HepG2 (cell line): ENCODE data around the gene KCNH8. TPM values are rescaled to one million over a fixed set of nuclear protein-coding genes. Genes with fewer than 3 reads are reported as not detected.

Experiments
- ATAC-seq: fragments of 200-7000 bp; cut with Tn5 transposase; 3 replicates; pipeline ENCODE4 v1.9.1; 2020; ENCODE audit warnings: mild to moderate bottlenecking, moderate library complexity
- BruUV-seq: library from RNA; stranded (reverse); fragments of 400-500 nt; replicated peaks from 2 replicates; lab custom pipeline; 2021; lab: Mats Ljungman, UMichigan
- CTCF ChIA-PET: fragments of 300-600 bp; formaldehyde crosslinking; extraction: SDS; loops from one replicate; lab custom pipeline; 2021; ENCODE audit warnings: low total read pairs, inconsistent platforms, low intra/inter-chr PET ratio; lab: Yijun Ruan, JAX
- POLR2A ChIA-PET: fragments of 350-600 bp; sonication (Branson Sonifier 250); formaldehyde crosslinking; loops from one replicate; lab custom pipeline; 2020; ENCODE audit warnings: antibody characterized with exemption, inconsistent platforms; lab: Yijun Ruan, JAX
- DNase-seq: peaks from one replicate; pipeline ENCODE4 v3.0.0-alpha.2; 2015; ENCODE audit warnings: low spot score
- FAIRE-seq: peaks from 3 replicates; lab custom pipeline; 2011; peaks lifted over from hg19 to GRCh38; lab: Jason Lieb, UNC
- H2AFZ ChIP-seq: one replicate; pipeline ENCODE4 v1.6.1; 2011; ENCODE audit warnings: low read length, inconsistent platforms
- H3K27ac ChIP-seq: fragments of 300-600 bp; 3 replicates; pipeline ENCODE4 v1.8.0; 2011; ENCODE audit warnings: mixed run types, mild to moderate bottlenecking, mixed read lengths, low read length, inconsistent platforms; ENCODE audit not compliant: insufficient read depth; ENCODE audit errors: extremely low read length
- H3K27me3 ChIP-seq, 2 experiments: fragments of 200-600 bp in 1 of 2; 2 replicates in 1 of 2; 3 replicates in 1 of 2; pipeline versions ENCODE4 v1.6.0 to v1.8.0; 2011; ENCODE audit warnings: low read length in 2 of 2, mild to moderate bottlenecking in 2 of 2, moderate library complexity in 2 of 2, inconsistent platforms in 1 of 2; ENCODE audit not compliant: insufficient read depth in 2 of 2, control insufficient read depth in 1 of 2
- H3K36me3 ChIP-seq, 2 experiments: fragments of 200-600 bp in 1 of 2; replicated peaks in 1 of 2; 2 replicates in 1 of 2; 3 replicates in 1 of 2; pipeline versions ENCODE4 v1.5.1 to v1.8.0; 2011; ENCODE audit warnings: low read length in 2 of 2, inconsistent platforms in 1 of 2; ENCODE audit not compliant: insufficient read depth in 2 of 2, control insufficient read depth in 1 of 2
- H3K4me1 ChIP-seq: 2 replicates; pipeline ENCODE4 v1.5.1; 2012; ENCODE audit warnings: low read length, inconsistent platforms; ENCODE audit not compliant: insufficient read depth
- H3K4me2 ChIP-seq: 2 replicates; pipeline ENCODE4 v1.6.0; 2011; ENCODE audit warnings: low read depth, low read length, inconsistent platforms
- H3K4me3 ChIP-seq, 3 experiments: fragments of 200-600 bp in 1 of 3; sonication (generic), shearing (Covaris generic) in 1 of 3; replicated peaks in 1 of 3; 2 replicates each; pipeline ENCODE4 v1.5.1; 2011 to 2016; ENCODE audit warnings: low read length in 3 of 3, inconsistent platforms in 2 of 3, low read depth in 2 of 3, mild to moderate bottlenecking in 2 of 3, control low read depth in 1 of 3, mixed read lengths in 1 of 3; ENCODE audit not compliant: insufficient read depth in 1 of 3
- H3K79me2 ChIP-seq: one replicate; pipeline ENCODE4 v1.6.1; 2011; ENCODE audit warnings: low read length, inconsistent platforms; ENCODE audit not compliant: insufficient read depth
- H3K9ac ChIP-seq: 2 replicates; pipeline ENCODE4 v1.6.0; 2011; ENCODE audit warnings: mild to moderate bottlenecking, low read depth, low read length, inconsistent platforms; ENCODE audit not compliant: insufficient read depth
- H3K9me3 ChIP-seq: 2 replicates; pipeline ENCODE4 v1.5.1; 2012; ENCODE audit warnings: mild to moderate bottlenecking, low read length
- H4K20me1 ChIP-seq: 2 replicates; pipeline ENCODE4 v1.6.0; 2011; ENCODE audit warnings: inconsistent platforms, mild to moderate bottlenecking, low read length, moderate library complexity; ENCODE audit not compliant: insufficient read depth
- AGO1 ChIP-seq: fragments of 200-400 bp; formaldehyde crosslinking; IDR thresholded peaks from 2 replicates; pipeline ENCODE4 v1.6.1; 2017; ENCODE audit warnings: mild to moderate bottlenecking, low read depth, low read length, moderate library complexity; ENCODE audit not compliant: poor library complexity, severe bottlenecking
- ARID4A ChIP-seq: sonication (generic); formaldehyde crosslinking; IDR thresholded peaks from 2 replicates; pipeline ENCODE4 v1.5.0; 2020; ENCODE audit warnings: mild to moderate bottlenecking, missing genetic modification reagents, borderline replicate concordance
- CCAR2 ChIP-seq: fragments of 200-400 bp; formaldehyde crosslinking; optimal IDR thresholded peaks from 2 replicates; pipeline ENCODE3; 2018; ENCODE audit warnings: low read depth, mild to moderate bottlenecking, low read length, moderate library complexity
- CCDC6 ChIP-seq: sonication (generic); formaldehyde crosslinking; IDR thresholded peaks from 2 replicates; pipeline ENCODE4 v1.8.1; 2022; ENCODE audit warnings: mild to moderate bottlenecking, missing genetic modification reagents, moderate library complexity
- IKZF1 ChIP-seq: fragments of 450-650 bp; IDR thresholded peaks from 2 replicates; pipeline ENCODE4 v1.7.1; 2016
- PLSCR1 ChIP-seq: sonication (generic); formaldehyde crosslinking; IDR thresholded peaks from 2 replicates; pipeline ENCODE4 v1.5.0; 2020; ENCODE audit warnings: missing genetic modification reagents, mild to moderate bottlenecking, borderline replicate concordance
- SP1 ChIP-seq, 2 experiments: fragments of 450-650 bp in 1 of 2; sonication (generic) in 1 of 2; formaldehyde crosslinking in 1 of 2; IDR thresholded peaks; 2 replicates each; pipeline versions ENCODE4 v1.4.0 to v1.6.1; 2016 to 2020; ENCODE audit warnings: missing genetic modification reagents in 1 of 2
- SRSF9 ChIP-seq: fragments of 200-400 bp; formaldehyde crosslinking; IDR thresholded peaks from 2 replicates; pipeline ENCODE4 v1.6.1; 2018; ENCODE audit warnings: borderline replicate concordance, mild to moderate bottlenecking, low read depth, low read length; ENCODE audit not compliant: insufficient read depth, poor library complexity, severe bottlenecking
- ZMYM4 ChIP-seq: sonication (generic); formaldehyde crosslinking; IDR thresholded peaks from 2 replicates; pipeline ENCODE4 v1.8.1; 2023; ENCODE audit warnings: mild to moderate bottlenecking, missing genetic modification reagents
- ZNF567 ChIP-seq: sonication (generic); formaldehyde crosslinking; IDR thresholded peaks from 2 replicates; pipeline ENCODE4 v1.8.1; 2023; ENCODE audit warnings: mild to moderate bottlenecking, missing genetic modification reagents, borderline replicate concordance
- WGBS: methylation state at CpG from one replicate; pipeline ENCODE4 v1.1.6; 2017; ENCODE audit warnings: low lambda C conversion rate; 5-methylcytosine and 5-hydroxymethylcytosine counted together
- in situ Hi-C: cut with HindIII; loops from 2 replicates; pipeline ENCODE4 v1.10.0; 2017; ENCODE audit warnings: low pct_unique_long_range_greater_than_20kb; ENCODE audit not compliant: extremely low pct_ligation_motif_present
- intact Hi-C: fragments of 100-400 bp; cut with micrococcal nuclease; formaldehyde crosslinking; loops from one replicate; pipeline ENCODE4 v1.10.0; 2022; ENCODE audit not compliant: unreplicated experiment
- polyA plus RNA-seq, 8 experiments: library from polyadenylated mRNA; depleted of rRNA in 3 of 8; stranded (reverse) in 7 of 8; unstranded in 1 of 8; fragments of >200 nt; fragmentation: Illumina TruSeq in 4 of 8; extraction: Trizol in 4 of 8; gene quantifications; 2 replicates each; pipeline versions ENCODE4 v1.2.1 to v1.2.3, GENCODE V29; 2011 to 2016; ENCODE audit warnings: low read depth in 4 of 8, missing spikeins in 1 of 8, mixed read lengths in 1 of 8; ENCODE audit not compliant: insufficient read depth in 1 of 8
- total RNA-seq, 5 experiments: library from RNA; depleted of rRNA; stranded (reverse); fragments of >200 nt; fragmentation: Illumina TruSeq; extraction: Trizol; gene quantifications; 2 replicates each; pipeline ENCODE4 v1.2.3, GENCODE V29; 2016; ENCODE audit warnings: low read depth in 1 of 5
- TF ChIP-seq, protein P1 (sequence below), 2 experiments: sonication (generic) in 1 of 2; formaldehyde crosslinking in 1 of 2; IDR thresholded peaks; 2 replicates each; pipeline versions ENCODE4 v1.4.0 to v1.6.1; 2018 to 2020; ENCODE audit warnings: missing genetic modification reagents in 2 of 2, borderline replicate concordance in 1 of 2, low read depth in 1 of 2, mild to moderate bottlenecking in 1 of 2, missing biosample characterization in 1 of 2

The KCNH8 gene
- total and polyA plus RNA-seq, 2 of the 13 experiments (the other 11 are each of a cell fraction or from before 2014, with no cell fraction given) = 0.04 TPM; not detected in 1

DNA sequence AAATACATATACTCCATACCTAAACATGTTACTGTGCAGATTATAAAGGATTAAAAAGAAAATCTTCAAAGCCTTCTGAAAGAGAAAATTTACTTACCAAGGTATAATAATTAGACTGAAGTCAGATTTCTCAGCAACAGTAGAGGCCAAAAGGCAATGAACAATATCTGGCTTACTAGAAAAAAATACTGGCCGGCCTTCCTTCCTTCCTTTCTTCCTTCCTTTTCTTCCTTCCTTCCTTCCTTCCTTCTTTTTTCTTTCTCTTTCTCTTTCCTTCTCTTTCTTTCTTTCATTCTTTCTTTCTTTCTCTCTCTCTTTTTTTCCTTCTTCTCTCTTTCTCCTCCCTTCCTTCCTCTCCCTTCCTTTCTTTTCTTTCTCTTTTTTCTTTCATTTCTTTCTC, 209.6 kb downstream of the KCNH8 start:
- Histone ChIP-seq H3K4me2 (no peak overlapping the region), H3K9me3 (no peaks in the 10 kb centered on the region), H2AFZ (no peak overlapping the region), H3K27me3 (no peaks in the 10 kb centered on the region), H3K27ac (no peak overlapping the region), H4K20me1 (no peaks in the 10 kb centered on the region), H3K36me3 (no peaks in the 10 kb centered on the region), H3K4me3 (no peak overlapping the region), H3K79me2 (no peaks in the 10 kb centered on the region), H3K4me1 (no peaks in the 10 kb centered on the region), H3K9ac (no peak overlapping the region)
- in situ Hi-C loops = no loop called here
- ChIA-PET POLR2A (no interaction called here), CTCF (no interaction called here)
- no TSS peak for BruUV-seq
- FAIRE-seq = no peak
- TF ChIP-seq SRSF9 (peak; percentile 89), CCDC6 (CRISPR knock-in tag) (no peak)
- DNase-seq = no peak
- 0% methylated on average over 1 of the region's 1 CpG for WGBS
- ATAC-seq = no peak
- intact Hi-C loops = no loop called here

- 0% methylated on average over 1 of the region's 1 CpG for WGBS
- intact Hi-C loops (no loop called here), in situ Hi-C loops (no loop called here)
- no peak overlapping the region for H2AFZ ChIP-seq
- H3K27ac ChIP-seq = no peak overlapping the region
- no peaks in the 10 kb centered on the region for H3K27me3 ChIP-seq
- H3K36me3 ChIP-seq = no peaks in the 10 kb centered on the region
- DNase-seq (no peak), ATAC-seq (no peak), FAIRE-seq (no peak)
- CTCF ChIA-PET = no interaction called here
- POLR2A ChIA-PET = no interaction called here
- H3K79me2 ChIP-seq = no peaks in the 10 kb centered on the region
- no peaks in the 10 kb centered on the region for H4K20me1 ChIP-seq
- H3K9me3 ChIP-seq = no peaks in the 10 kb centered on the region
- BruUV-seq = no TSS peak
- H3K4me1 ChIP-seq = no peaks in the 10 kb centered on the region
- H3K4me2 ChIP-seq = no peak overlapping the region
- no peak overlapping the region for H3K4me3 ChIP-seq
- H3K9ac ChIP-seq = no peak overlapping the region
- TF ChIP-seq AGO1 = no peak
- TF ChIP-seq ZNF567 (CRISPR knock-in tag) = no peak
- TF ChIP-seq SP1 (IDR thresholded peaks at IDR 0.05) = no peak
- TF ChIP-seq SP1 (CRISPR knock-in tag; IDR thresholded peaks at IDR 0.05) = no peak
- TF ChIP-seq IKZF1 = no peak
- no peak for TF ChIP-seq ARID4A (CRISPR knock-in tag)
- TF ChIP-seq CCAR2 = no peak
- TF ChIP-seq, protein P1, sequence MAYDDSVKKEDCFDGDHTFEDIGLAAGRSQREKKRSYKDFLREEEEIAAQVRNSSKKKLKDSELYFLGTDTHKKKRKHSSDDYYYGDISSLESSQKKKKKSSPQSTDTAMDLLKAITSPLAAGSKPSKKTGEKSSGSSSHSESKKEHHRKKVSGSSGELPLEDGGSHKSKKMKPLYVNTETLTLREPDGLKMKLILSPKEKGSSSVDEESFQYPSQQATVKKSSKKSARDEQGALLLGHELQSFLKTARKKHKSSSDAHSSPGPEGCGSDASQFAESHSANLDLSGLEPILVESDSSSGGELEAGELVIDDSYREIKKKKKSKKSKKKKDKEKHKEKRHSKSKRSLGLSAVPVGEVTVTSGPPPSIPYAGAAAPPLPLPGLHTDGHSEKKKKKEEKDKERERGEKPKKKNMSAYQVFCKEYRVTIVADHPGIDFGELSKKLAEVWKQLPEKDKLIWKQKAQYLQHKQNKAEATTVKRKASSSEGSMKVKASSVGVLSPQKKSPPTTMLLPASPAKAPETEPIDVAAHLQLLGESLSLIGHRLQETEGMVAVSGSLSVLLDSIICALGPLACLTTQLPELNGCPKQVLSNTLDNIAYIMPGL (CRISPR knock-in tag; IDR thresholded peaks at IDR 0.05; ENCODE audit: borderline replicate concordance in 1 of 2, low read depth in 1 of 2) = no peak
- no peak for TF ChIP-seq PLSCR1 (CRISPR knock-in tag)
- no peak for TF ChIP-seq ZMYM4 (CRISPR knock-in tag)
Measured at GRCh38 chr3:19363071-19363470, 214.8 kb downstream of the KCNH8 start.
